ENCODE results near the gene STXBP5. TPM values are rescaled to one million over a fixed set of nuclear protein-coding genes. Genes with fewer than 3 reads are reported as not detected.

The STXBP5 gene
- total and polyA plus RNA-seq, 9 of the 15 experiments (the other 6 are each of a cell fraction or from before 2014, with no cell fraction given), result 23.3 to 172 (median 71.5) TPM

GRCh38 chr6:147347179-147347881 is 143.1 kb downstream of the STXBP5 start (continued):
- TF ChIP-seq ZNF655 (CRISPR knock-in tag; IDR thresholded peaks at IDR 0.05) (no peak), THRAP3 (IDR thresholded peaks at IDR 0.05; ENCODE audit: borderline replicate concordance) (0 out of 2 replicates have a peak, but pooled peaks have one; percentile 20), MTA1 (IDR thresholded peaks at IDR 0.05; ENCODE audit: borderline replicate concordance) (no peak), WHSC1 (IDR thresholded peaks at IDR 0.05; ENCODE audit: low read length) (no peak), ZNF431 (CRISPR knock-in tag; IDR thresholded peaks at IDR 0.05) (no peak), OTX1 (CRISPR knock-in tag; IDR thresholded peaks at IDR 0.05) (no peak), NCOR1 (IDR thresholded peaks at IDR 0.05) (no peak), POLR2B (IDR thresholded peaks at IDR 0.05; ENCODE audit: low read depth, partially characterized antibody) (peak; percentile 38), E2F6 (IDR thresholded peaks at IDR 0.05; ENCODE audit: borderline replicate concordance in 1 of 2, extremely low read depth in 1 of 2, insufficient read depth in 1 of 2, insufficient read length in 1 of 2, low read depth in 1 of 2, low read length in 1 of 2, poor library complexity in 1 of 2, severe bottlenecking in 1 of 2) (no peak), ZNF280B (CRISPR knock-in tag; IDR thresholded peaks at IDR 0.05) (peak; percentile 31; the same call in 1 of the 2 replicates), POLR2H (tag; IDR thresholded peaks at IDR 0.05; ENCODE audit: low read depth) (peak; percentile 78), POLR2A (conservative IDR thresholded peaks at IDR 0.05) (0 out of 2 replicates have a peak, but pooled peaks have one; percentile 53), KLF6 (CRISPR knock-in tag; IDR thresholded peaks at IDR 0.05; ENCODE audit: borderline replicate concordance) (no peak)

All from K562 (cell line).